ENCODE measurements around the gene SETD4. TPM values are rescaled to one million over a fixed set of nuclear protein-coding genes. Genes with fewer than 3 reads are reported as not detected.

The SETD4 gene
- 17.2 and 18.1 TPM in 2 replicates for total RNA-seq

GRCh38 chr21:36060159-36060921 is at the start of gene SETD4:
TSS of gene SETD4 (minus strand) at chr21:36060526. CDS start at chr21:36058888, 1,638 bp downstream.

GRCh38 chr21:36069713-36070583 is 9.6 kb upstream of the SETD4 start, which contains the start of gene CBR1:
TSS of gene CBR1 (plus strand) at chr21:36070024. CDS start at chr21:36070116, 92 bp downstream.

Other genes starting within 250 kb of the SETD4 start
- 74.5 and 114 TPM in 2 replicates for gene CBR1, start 9.5 kb upstream of the SETD4 start, total RNA-seq
- gene CBR3, start 74.6 kb upstream of the SETD4 start, total RNA-seq: 4.5 and 7.8 TPM in 2 replicates
- gene DOP1B, start 96.3 kb upstream of the SETD4 start, total RNA-seq: 4.5 and 17.9 TPM in 2 replicates